ENCODE measurements around the gene CHPF.

Gene CHPF

GRCh38 chr2:219496247-219496824 is 47.3 kb downstream of the CHPF start:
- no peak for DNase-seq (ENCODE audit: low read depth)

- peak; percentile 35 for DNase-seq (ENCODE audit: low read depth)
Observed at GRCh38 chr2:219495531-219496122, 48.0 kb downstream of the CHPF start.

- no peak for DNase-seq (ENCODE audit: low read depth)
Observed at GRCh38 chr2:219494952-219495530, 48.6 kb downstream of the CHPF start.

- no peak for DNase-seq (ENCODE audit: low read depth)
Observed at GRCh38 chr2:219493086-219493485, 50.5 kb downstream of the CHPF start.

- DNase-seq (ENCODE audit: low read depth) = no peak
Observed at GRCh38 chr2:219492575-219492974, 51.0 kb downstream of the CHPF start.

GRCh38 chr2:219491278-219491963 is 52.2 kb downstream of the CHPF start:
- DNase-seq (ENCODE audit: low read depth) = no peak

GRCh38 chr2:219490600-219491130 is 52.9 kb downstream of the CHPF start:
- no peak for DNase-seq (ENCODE audit: low read depth)

GRCh38 chr2:219490186-219490585 is 53.4 kb downstream of the CHPF start:
- no peak for DNase-seq (ENCODE audit: low read depth)

- DNase-seq (ENCODE audit: low read depth) = no peak
Observed at GRCh38 chr2:219489315-219489714, 54.3 kb downstream of the CHPF start.

All from stimulated activated CD4-positive, alpha-beta T cell treated with anti-CD3 and anti-CD28 coated beads, Interleukin-2, amount 100 ng/mL, for 4 hours (primary cell).